HK-2 (cell line): ENCODE results near the gene AGRN.
"Not testable (repeated sequence)": the region's sequence is repeated elsewhere in the genome, so short reads cannot be mapped to it uniquely, and the experiment has no call there.

ENCODE experiments used
- DNase-seq: peaks from one replicate; pipeline ENCODE4 v3.0.0-alpha.2; 2018; ENCODE audit not compliant: unreplicated experiment

The AGRN gene

GRCh38 chr1:981955-982558, 37.9 kb upstream of the AGRN start, which contains the start of gene PERM1:
TSS of gene PERM1 (minus strand) at chr1:982093. CDS start at chr1:981029, 1,064 bp downstream.
- no peak for DNase-seq

DNA sequence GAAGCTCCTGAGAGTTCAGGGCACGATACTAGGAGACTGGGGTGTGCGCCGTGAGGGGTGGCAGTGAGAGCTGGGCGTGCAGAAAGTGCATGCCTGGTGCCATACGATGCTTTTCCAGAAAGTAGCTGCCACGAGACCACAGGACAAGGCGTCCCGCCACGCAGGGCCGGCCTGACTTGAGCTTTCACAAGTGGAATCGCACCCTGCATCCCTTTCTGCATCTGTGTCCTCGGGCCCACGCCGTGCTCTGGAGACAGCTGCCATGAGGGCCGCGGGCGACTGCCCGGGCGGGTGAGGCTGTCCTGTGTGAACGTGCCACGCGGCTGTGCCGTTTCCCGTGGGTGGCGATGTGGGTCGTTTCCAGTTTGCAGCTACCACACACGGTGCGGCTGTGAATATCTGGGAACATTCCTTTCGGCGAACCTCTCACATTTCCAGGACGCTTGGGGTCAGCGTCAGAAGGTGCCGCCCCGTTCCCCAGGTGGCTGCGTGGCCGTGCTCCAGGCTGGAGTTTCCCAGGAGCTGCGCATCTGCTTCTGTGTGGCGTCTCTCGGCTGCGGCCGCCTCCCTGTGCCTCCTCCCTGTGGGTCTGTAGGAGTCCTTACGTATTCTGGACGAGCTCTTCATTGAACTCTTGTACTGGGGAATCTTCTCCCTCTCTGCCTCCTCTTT, 37.0 kb upstream of the AGRN start:
- no peak for DNase-seq

GRCh38 chr1:983798-984475, 36.0 kb upstream of the AGRN start:
- peak; percentile 61 for DNase-seq

DNA sequence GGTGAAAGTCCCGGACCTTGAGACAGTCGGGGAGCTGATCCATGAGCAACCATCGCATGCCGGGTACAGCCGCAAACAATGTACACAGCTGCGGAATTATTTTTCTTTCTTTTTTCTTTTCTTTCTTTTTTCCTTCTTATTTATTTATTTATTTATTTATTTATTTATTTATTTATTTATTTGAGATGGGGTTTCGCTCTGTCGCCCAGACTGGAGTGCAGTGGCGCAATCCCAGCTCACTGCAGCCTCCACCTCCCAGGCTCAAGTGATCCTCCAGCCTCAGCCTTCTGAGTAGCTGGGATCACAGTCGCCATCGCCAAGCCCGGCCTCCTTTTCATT, 35.5 kb upstream of the AGRN start:
- DNase-seq: no peak

- no peak for DNase-seq
Measured at GRCh38 chr1:985126-985525, 34.8 kb upstream of the AGRN start.

- DNase-seq: not testable (repeated sequence)
Measured at GRCh38 chr1:988061-988460, 31.9 kb upstream of the AGRN start.

GRCh38 chr1:991275-991674, 28.6 kb upstream of the AGRN start:
- DNase-seq: not testable (repeated sequence)

- no peak for DNase-seq
Measured at GRCh38 chr1:991895-992294, 28.0 kb upstream of the AGRN start.

DNA sequence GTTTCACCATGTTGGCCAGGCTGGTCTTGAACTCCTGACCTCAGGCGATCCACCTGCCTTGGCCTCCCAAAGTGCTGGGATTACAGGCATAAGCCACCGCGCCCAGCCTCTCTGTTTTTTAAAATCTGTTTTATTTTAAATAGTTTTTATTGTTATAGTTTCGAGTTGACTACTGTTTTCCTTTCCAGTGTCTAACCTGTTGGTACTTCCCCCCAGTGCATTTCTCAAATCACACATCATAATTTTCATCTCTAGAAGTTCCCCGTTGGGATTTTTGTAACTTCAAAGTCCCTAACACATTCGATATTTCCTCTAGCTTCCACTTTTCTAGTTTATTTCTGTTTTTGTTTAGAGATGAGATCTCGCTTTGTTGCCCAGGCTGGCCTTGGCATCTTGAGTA, 27.6 kb upstream of the AGRN start:
- DNase-seq: no peak

- no peak for DNase-seq
Measured at GRCh38 chr1:993379-993995, 26.4 kb upstream of the AGRN start.

GRCh38 chr1:994546-994945, 25.4 kb upstream of the AGRN start:
- not testable (repeated sequence) for DNase-seq

GRCh38 chr1:995665-996633, 24.0 kb upstream of the AGRN start:
- no peak for DNase-seq

DNA sequence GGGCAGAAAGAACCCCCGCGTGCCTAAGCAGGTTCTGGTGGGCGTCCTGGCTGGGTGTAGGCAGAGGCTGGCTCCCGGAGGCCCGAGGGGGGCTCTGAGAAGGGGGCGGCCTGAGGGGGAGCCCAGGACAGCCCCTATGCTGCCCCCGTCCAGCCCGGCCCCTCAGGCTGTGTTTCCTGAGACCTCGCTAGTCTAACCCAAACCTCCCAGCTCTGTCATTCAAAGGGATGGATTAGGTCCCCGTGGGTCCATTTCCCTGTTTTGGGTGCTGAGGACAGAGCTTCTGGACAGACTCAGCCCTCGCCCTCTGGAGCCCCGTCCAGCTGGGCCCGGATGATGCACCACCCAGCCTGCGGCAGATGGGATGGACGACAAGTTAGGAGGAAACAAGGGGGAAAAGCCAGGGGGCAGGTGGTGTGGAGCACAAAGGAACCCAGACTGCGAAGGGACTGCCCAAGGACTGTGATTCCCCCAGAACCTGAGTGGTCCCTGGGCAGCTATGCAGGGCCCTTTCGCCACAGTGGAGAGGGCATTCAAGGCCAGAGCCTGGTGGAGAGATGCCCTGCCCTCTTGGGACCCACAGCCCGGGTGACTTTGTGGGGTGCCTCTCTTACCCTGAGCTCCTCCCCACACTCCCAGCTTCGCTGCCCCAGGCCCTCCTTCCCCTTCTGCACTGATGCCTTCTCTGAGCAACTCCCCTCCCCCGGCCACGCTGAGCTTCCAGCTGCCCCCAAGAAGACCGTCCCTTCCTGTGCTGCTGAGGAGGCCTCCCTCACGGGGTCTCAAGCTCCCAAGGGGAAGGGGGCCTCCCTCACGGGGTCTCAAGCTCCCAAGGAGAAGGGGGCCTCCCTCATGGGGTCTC, 22.8 kb upstream of the AGRN start:
- no peak for DNase-seq

- DNase-seq: no peak
Measured at GRCh38 chr1:997713-997992, 22.3 kb upstream of the AGRN start.

- no peak for DNase-seq
Measured at GRCh38 chr1:997993-998744, 21.8 kb upstream of the AGRN start.

DNA sequence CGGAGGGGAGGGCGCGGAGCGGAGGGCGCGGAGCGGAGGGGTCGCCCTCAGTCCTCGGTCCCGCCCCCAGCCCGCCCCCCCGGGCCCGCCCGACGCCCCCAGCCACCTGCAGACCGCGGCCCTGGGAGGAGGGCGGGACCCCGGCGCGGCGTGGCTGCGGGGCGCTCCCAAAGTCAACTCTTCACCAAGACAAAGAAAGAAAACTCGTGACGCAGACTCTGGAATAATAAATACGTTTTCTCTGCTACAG, 21.2 kb upstream of the AGRN start:
- DNase-seq: no peak

GRCh38 chr1:998995-999724, 20.8 kb upstream of the AGRN start:
- peak; percentile 66 for DNase-seq

GRCh38 chr1:999725-1000356, 20.1 kb upstream of the AGRN start, which contains the start of gene HES4:
TSS of gene HES4 (minus strand) at chr1:1000097. CDS start at chr1:999973, 124 bp downstream.
- DNase-seq: peak; percentile 95
